ENCODE results near the gene FAM168A.

The FAM168A gene

GRCh38 chr11:73358071-73358470 lies 239.8 kb downstream of the FAM168A start:
- no peak for DNase-seq (ENCODE audit: low read depth)
- no peak overlapping the region for H3K4me3 ChIP-seq (ENCODE audit: low read length)
- TF ChIP-seq CTCF (conservative IDR thresholded peaks at IDR 0.05; ENCODE audit: low read length): no peak

GRCh38 chr11:73356979-73357860 lies 240.7 kb downstream of the FAM168A start:
- no peak for DNase-seq (ENCODE audit: low read depth)
- no peak overlapping the region for H3K4me3 ChIP-seq (ENCODE audit: low read length)
- no peak for TF ChIP-seq CTCF (conservative IDR thresholded peaks at IDR 0.05; ENCODE audit: low read length)

DNA sequence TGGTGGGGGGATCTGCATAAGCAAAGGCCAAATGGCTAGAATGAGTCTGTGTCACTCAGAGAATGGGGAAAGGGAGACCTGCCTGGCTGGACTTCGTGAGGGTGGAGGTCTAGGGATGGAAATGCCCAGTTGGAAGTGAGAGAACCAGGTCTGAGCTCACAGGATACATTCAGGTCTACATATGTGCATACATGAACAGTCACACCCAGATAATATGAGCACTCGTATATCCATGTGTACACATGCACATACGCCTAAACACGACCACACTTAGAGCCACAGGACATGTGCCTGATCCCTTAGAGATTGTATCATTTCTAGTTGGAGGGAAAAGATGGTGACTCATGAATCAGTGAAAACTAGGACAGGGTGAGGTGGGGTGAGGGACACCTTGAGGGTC lies 242.8 kb downstream of the FAM168A start:
- H3K4me3 ChIP-seq (ENCODE audit: low read length): no peak overlapping the region
- no peak for DNase-seq (ENCODE audit: low read depth)
- no peak for TF ChIP-seq CTCF (conservative IDR thresholded peaks at IDR 0.05; ENCODE audit: low read length)

GRCh38 chr11:73353422-73353821 lies 244.5 kb downstream of the FAM168A start:
- no peak overlapping the region for H3K4me3 ChIP-seq (ENCODE audit: low read length)
- no peak for DNase-seq (ENCODE audit: low read depth)
- no peak for TF ChIP-seq CTCF (conservative IDR thresholded peaks at IDR 0.05; ENCODE audit: low read length)

DNA sequence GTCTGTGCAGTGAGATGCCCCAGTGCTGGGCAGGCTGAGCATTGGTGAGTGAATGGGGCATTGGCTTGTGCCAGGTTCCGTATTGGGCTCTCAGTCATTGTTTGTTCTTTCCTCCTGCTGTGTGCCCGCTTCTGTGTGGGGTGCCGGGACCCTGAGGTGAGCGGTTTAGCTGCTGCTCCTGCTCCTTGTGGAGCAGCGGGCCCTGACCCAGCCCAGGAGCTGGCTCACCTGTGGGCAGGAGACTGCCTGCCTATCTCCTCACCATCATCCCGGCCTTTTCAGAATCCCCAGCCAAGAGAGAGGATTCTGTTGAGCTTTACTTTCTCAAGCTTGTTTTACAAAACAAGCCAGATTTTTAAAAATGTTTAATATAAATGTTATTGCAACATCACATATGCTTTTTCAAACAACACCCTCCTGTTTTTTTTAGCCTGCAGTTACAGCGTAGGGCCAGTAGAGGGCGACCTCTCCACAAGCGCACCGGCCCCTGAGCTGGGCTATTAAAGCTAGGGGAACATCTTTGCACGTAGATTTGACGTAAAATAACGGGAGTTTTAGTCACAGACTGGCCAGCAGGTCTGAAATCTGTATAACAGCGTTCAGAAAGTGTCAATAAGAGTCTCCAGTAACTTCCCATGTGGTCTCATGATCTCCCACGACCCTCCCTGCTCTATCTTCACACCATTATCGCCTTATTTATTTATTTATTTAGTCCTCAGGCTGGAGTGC lies 246.8 kb downstream of the FAM168A start:
- no peak overlapping the region for H3K4me3 ChIP-seq (ENCODE audit: low read length)
- TF ChIP-seq CTCF (conservative IDR thresholded peaks at IDR 0.05; ENCODE audit: low read length): peak; percentile 98
- peak; percentile 77 for DNase-seq (ENCODE audit: low read depth)

All from AG10803 (cell line).